Transverse colon (tissue), 4 donors: ENCODE measurements around the gene ZBTB34. TPM values are rescaled to one million over a fixed set of nuclear protein-coding genes. Genes with fewer than 3 reads are reported as not detected.

Source experiments
- DNase-seq: peaks from one replicate; pipeline ENCODE4 v3.0.0-alpha.2; 2019
- H3K27ac ChIP-seq, 4 donors: fragments of 200-600 bp; sonication (generic); 2 replicates each; pipeline ENCODE4 v1.5.1; 2016 to 2018; ENCODE audit warnings: inconsistent platforms in 4 of 4
- H3K27me3 ChIP-seq: fragments of 200-600 bp; sonication (generic); 2 replicates; pipeline ENCODE4 v1.5.1; 2017; ENCODE audit warnings: inconsistent platforms
- H3K36me3 ChIP-seq, 4 donors: fragments of 200-600 bp; sonication (generic); 2 replicates each; pipeline ENCODE4 v1.5.1; 2017 to 2019; ENCODE audit warnings: inconsistent platforms in 4 of 4
- H3K4me1 ChIP-seq, 4 donors: fragments of 200-600 bp; sonication (generic); 2 replicates each; pipeline ENCODE4 v1.5.1; 2017 to 2020; ENCODE audit warnings: inconsistent platforms in 4 of 4
- H3K4me3 ChIP-seq, 4 donors: fragments of 200-600 bp; sonication (generic); 1 replicate in 1 of 4; 2 replicates in 3 of 4; pipeline versions ENCODE4 v1.5.1 to v1.6.1; 2017 to 2019; ENCODE audit warnings: inconsistent platforms in 4 of 4
- H3K9me3 ChIP-seq, 2 donors: fragments of 200-600 bp; sonication (generic); 2 replicates each; pipeline ENCODE4 v1.5.1; 2017 to 2019; ENCODE audit warnings: inconsistent platforms in 2 of 2
- EP300 ChIP-seq: sonication (generic); formaldehyde crosslinking; IDR thresholded peaks from one replicate; pipeline ENCODE4 v1.6.1; 2017; ENCODE audit warnings: antibody characterized with exemption, low read depth
- POLR2A ChIP-seq: fragments of 450-650 bp; IDR thresholded peaks from one replicate; pipeline ENCODE4 v1.6.1; 2016; ENCODE audit warnings: antibody characterized with exemption, mild to moderate bottlenecking, moderate library complexity
- POLR2AphosphoS5 ChIP-seq, 3 donors: sonication (generic); formaldehyde crosslinking; IDR thresholded peaks; one replicate each; pipeline ENCODE4 v1.6.1; 2016; ENCODE audit warnings: antibody characterized with exemption in 3 of 3
- WGBS, 2 donors: methylation state at CpG; one replicate each; pipeline ENCODE4 v1.1.5; 2018; ENCODE audit warnings: low coverage in 1 of 2; 5-methylcytosine and 5-hydroxymethylcytosine counted together
- in situ Hi-C, 4 donors: fragments of 200-750 bp; cut with MboI; loops; one replicate each; pipeline versions ENCODE4 v1.15.0 to v1.15.1; 2017; ENCODE audit warnings: low sequenced_read_pairs in 3 of 4, low pct_ligation_motif_present in 1 of 4, low pct_unique_long_range_greater_than_20kb in 1 of 4
- intact Hi-C: fragments of 100-400 bp; cut with DNase I; formaldehyde crosslinking; loops from one replicate; pipeline ENCODE4 v1.15.1; 2023; ENCODE audit warnings: low total_unique reads
- total RNA-seq, 4 donors: library from RNA; depleted of rRNA; stranded (reverse); fragments of >200 nt; gene quantifications; one replicate each; pipeline ENCODE4 v1.1.0, GENCODE V29; 2016
- TF ChIP-seq, protein P1 (sequence below), 5 experiments: fragments of 200-600 bp in 3 of 5; fragments of 450-650 bp in 2 of 5; sonication (generic) in 3 of 5; IDR thresholded peaks; 1 replicate in 2 of 5; 2 replicates in 3 of 5; pipeline ENCODE4 v1.5.1; 2016 to 2017; ENCODE audit warnings: antibody characterized with exemption in 5 of 5, inconsistent platforms in 3 of 5, mild to moderate bottlenecking in 2 of 5, moderate library complexity in 1 of 5

ZBTB34 gene
- total RNA-seq, 4 donors from 2014 or later = 6.0 to 14.9 (median 10.3) TPM

DNA sequence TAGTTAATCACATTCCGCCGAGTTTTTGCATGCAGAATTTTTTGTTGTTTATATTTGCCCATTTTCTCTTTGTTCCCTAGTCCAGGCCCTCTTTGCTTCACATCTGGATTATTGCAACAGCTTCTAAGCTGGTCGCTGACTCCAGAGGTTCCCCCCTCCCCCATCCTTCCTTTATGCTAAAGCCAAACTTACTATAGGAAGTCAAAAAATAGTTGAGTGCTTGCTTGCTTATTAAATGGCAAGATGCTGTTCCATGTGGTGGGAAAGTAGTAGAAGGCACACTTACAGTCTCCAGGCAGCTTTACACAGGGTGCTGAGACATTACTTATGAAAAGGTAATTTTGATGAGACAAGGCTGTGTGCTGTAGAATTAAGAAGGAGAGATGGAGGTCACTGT, 1.3 kb downstream of the ZBTB34 start:
- Histone ChIP-seq H3K9me3 (no peaks in the 10 kb centered on the region), H3K4me1 (peaks cover 16 to 30% (median 29%) of the 10 kb centered on the region in 4 donors), H3K36me3 (no peaks in the 10 kb centered on the region), H3K27me3 (no peaks in the 10 kb centered on the region), H3K27ac (peak overlapping the region; percentile 90 to 96 (median 93)), H3K4me3 (peak overlapping the region; percentile 68 to 95 (median 87))
- 7 to 17% methylated on average over 2 to 3 of the region's 3 CpGs for WGBS, 2 donors
- TF ChIP-seq POLR2AphosphoS5 (IDR thresholded peaks at IDR 0.05) (no peak), POLR2A (no peak), EP300 (no peak)
- TF ChIP-seq, protein P1, sequence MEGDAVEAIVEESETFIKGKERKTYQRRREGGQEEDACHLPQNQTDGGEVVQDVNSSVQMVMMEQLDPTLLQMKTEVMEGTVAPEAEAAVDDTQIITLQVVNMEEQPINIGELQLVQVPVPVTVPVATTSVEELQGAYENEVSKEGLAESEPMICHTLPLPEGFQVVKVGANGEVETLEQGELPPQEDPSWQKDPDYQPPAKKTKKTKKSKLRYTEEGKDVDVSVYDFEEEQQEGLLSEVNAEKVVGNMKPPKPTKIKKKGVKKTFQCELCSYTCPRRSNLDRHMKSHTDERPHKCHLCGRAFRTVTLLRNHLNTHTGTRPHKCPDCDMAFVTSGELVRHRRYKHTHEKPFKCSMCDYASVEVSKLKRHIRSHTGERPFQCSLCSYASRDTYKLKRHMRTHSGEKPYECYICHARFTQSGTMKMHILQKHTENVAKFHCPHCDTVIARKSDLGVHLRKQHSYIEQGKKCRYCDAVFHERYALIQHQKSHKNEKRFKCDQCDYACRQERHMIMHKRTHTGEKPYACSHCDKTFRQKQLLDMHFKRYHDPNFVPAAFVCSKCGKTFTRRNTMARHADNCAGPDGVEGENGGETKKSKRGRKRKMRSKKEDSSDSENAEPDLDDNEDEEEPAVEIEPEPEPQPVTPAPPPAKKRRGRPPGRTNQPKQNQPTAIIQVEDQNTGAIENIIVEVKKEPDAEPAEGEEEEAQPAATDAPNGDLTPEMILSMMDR (IDR thresholded peaks at IDR 0.05) = no peak
- no peak for DNase-seq
- in situ Hi-C loops = no loop called here
- intact Hi-C loops = no loop called here

DNA sequence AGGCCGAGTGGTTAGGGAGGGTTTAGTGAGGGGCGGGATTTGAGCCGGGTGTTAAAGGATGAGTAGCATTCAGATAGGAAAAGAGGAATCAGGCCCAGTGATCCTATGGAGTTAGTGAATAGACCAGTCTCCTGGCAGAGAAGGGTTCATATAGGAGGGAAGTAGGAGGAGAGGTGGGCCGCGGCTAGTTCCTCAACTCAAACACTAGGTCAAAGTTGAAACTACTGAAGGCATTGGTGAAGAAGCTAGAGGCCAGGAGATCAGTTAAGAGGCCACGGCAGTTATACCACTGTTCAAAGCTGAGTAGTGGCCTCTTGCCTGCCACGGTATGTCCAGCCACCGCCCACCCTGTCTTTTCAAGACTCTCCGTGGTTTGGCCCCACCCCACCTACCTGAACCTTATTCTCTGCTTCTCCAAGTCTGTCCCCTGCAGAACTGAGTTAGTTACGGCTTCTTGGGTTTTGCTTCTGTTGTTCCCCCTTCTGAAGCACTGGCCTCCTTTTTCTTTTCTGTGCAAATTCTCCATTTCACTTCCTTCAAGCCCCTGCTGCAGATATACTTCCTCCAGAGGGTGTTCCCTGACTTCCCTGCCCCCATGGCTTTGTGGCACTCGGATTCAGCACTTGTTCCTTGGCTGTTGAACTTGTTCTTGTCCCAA, 1.8 kb downstream of the ZBTB34 start:
- TF ChIP-seq, protein P1 (IDR thresholded peaks at IDR 0.05) = no peak
- no peak for TF ChIP-seq EP300
- no peak for TF ChIP-seq POLR2A
- TF ChIP-seq POLR2AphosphoS5 (IDR thresholded peaks at IDR 0.05) = no peak
- Histone ChIP-seq H3K4me3 (peak overlapping the region in 3 of 4 donors; percentile 82 to 95 (median 92)), H3K27me3 (no peaks in the 10 kb centered on the region), H3K27ac (peak overlapping the region; percentile 90 to 96 (median 93)), H3K9me3 (no peaks in the 10 kb centered on the region), H3K36me3 (no peaks in the 10 kb centered on the region), H3K4me1 (peaks cover 16 to 30% (median 29%) of the 10 kb centered on the region in 4 donors)
- DNase-seq = peak; percentile 46
- in situ Hi-C loops = no loop called here
- 24 to 34% methylated on average over 6 to 11 of the region's 11 CpGs for WGBS, 2 donors
- intact Hi-C loops = no loop called here

DNA sequence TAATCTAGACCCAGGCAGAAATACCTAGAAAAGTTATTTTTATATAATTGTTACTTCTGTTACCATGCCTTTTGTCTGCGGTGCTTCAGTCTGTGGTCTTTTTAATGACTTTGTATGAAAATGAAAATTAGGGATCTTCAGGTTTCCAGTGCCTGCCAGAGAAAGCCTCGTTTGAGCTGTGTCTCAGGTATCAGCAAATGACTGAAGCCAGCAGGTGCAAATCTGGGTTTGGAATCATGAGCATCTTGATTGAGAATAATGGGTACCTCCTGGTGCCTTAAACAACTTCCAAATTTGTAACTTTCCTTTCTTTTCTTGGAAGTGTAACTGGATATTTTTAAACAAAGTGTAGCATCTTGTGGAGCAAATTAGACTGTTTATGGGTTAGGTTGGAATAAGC, 4.3 kb downstream of the ZBTB34 start:
- no peak for TF ChIP-seq POLR2A
- TF ChIP-seq POLR2AphosphoS5 (IDR thresholded peaks at IDR 0.05) = no peak
- TF ChIP-seq, protein P1 (IDR thresholded peaks at IDR 0.05) = no peak
- no peak for TF ChIP-seq EP300
- Histone ChIP-seq H3K4me1 (peaks cover 16 to 28% (median 26%) of the 10 kb centered on the region in 4 donors), H3K4me3 (no peak overlapping the region), H3K36me3 (no peaks in the 10 kb centered on the region), H3K9me3 (no peaks in the 10 kb centered on the region), H3K27me3 (no peaks in the 10 kb centered on the region), H3K27ac (no peak overlapping the region)
- 70 to 100% methylated on average over 1 to 2 of the region's 2 CpGs for WGBS, 2 donors
- in situ Hi-C loops (no loop called here), intact Hi-C loops (no loop called here)
- no peak for DNase-seq

DNA sequence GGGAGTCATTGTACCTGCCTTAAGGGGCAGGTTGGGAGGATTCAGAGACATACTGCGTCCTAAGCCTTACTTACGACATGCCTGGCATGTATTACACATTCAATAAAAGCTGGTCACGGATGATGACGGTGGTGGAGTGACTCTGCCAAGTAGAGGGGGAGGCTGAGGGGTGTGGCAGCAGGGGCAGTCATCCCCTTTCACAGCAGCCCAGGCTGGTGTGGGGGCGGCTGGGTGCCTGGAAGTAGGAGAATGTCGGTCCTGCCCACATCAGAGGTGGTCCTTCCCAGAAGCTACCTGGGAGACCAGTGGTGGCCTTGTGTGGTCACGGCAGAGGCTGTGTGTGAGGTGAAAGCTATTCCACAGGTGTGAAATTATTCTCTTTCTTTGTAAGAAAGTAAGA, 8.9 kb downstream of the ZBTB34 start:
- in situ Hi-C loops = no loop called here
- intact Hi-C loops = no loop called here
- Histone ChIP-seq H3K27me3 (no peaks in the 10 kb centered on the region), H3K27ac (no peak overlapping the region), H3K36me3 (no peaks in the 10 kb centered on the region), H3K4me3 (no peak overlapping the region), H3K4me1 (no peaks in the 10 kb centered on the region), H3K9me3 (no peaks in the 10 kb centered on the region)
- WGBS, 2 donors = 80 to 85% methylated on average over 3 to 7 of the region's 7 CpGs
- no peak for DNase-seq
- TF ChIP-seq POLR2A (no peak), EP300 (no peak), POLR2AphosphoS5 (IDR thresholded peaks at IDR 0.05) (no peak)
- TF ChIP-seq, protein P1 (IDR thresholded peaks at IDR 0.05) = no peak
